Islet of Langerhans (tissue), 1 donor: ENCODE data around the gene DOCK2.

Experiments used
- FAIRE-seq: peaks from one replicate; lab custom pipeline; 2011; peaks lifted over from hg19 to GRCh38; lab: Jason Lieb, UNC

DOCK2 gene

GRCh38 chr5:170132269-170132975 is 495.3 kb downstream of the DOCK2 start:
- FAIRE-seq, result no peak
